Ishikawa (cell line): ENCODE results near the gene NKAIN2.

Experiments used
- CEBPB ChIP-seq: IDR thresholded peaks from 2 replicates; pipeline ENCODE4 v1.6.1; 2012
- CREB1 ChIP-seq: IDR thresholded peaks from 2 replicates; pipeline ENCODE4 v1.6.1; 2012; ENCODE audit warnings: low read depth
- EGR1 ChIP-seq: IDR thresholded peaks from 2 replicates; pipeline ENCODE4 v1.6.1; 2012
- EP300 ChIP-seq: IDR thresholded peaks from 2 replicates; pipeline ENCODE4 v1.6.1; 2012; ENCODE audit warnings: borderline replicate concordance
- FOXM1 ChIP-seq: IDR thresholded peaks from 2 replicates; pipeline ENCODE4 v1.6.1; 2012; ENCODE audit warnings: low read depth, borderline replicate concordance
- NFIC ChIP-seq: IDR thresholded peaks from 2 replicates; pipeline ENCODE4 v1.6.1; 2012
- RAD21 ChIP-seq: IDR thresholded peaks from 2 replicates; pipeline ENCODE4 v1.6.1; 2012; ENCODE audit warnings: low read depth
- TAF1 ChIP-seq: IDR thresholded peaks from 2 replicates; pipeline ENCODE4 v1.6.1; 2012; ENCODE audit warnings: low read depth, mild to moderate bottlenecking
- TCF12 ChIP-seq: IDR thresholded peaks from 2 replicates; pipeline ENCODE4 v1.6.1; 2012; ENCODE audit warnings: low read depth
- TEAD4 ChIP-seq: IDR thresholded peaks from 2 replicates; pipeline ENCODE4 v1.6.1; 2012
- YY1 ChIP-seq: IDR thresholded peaks from 2 replicates; pipeline ENCODE4 v1.6.1; 2012; ENCODE audit warnings: low read depth
- ZBTB7A ChIP-seq: IDR thresholded peaks from 2 replicates; pipeline ENCODE4 v1.6.1; 2012; ENCODE audit warnings: low read depth
- TF ChIP-seq, protein P1 (sequence below): IDR thresholded peaks from 2 replicates; pipeline ENCODE4 v1.6.1; 2012
- TF ChIP-seq, protein P2 (sequence below): IDR thresholded peaks from 2 replicates; pipeline ENCODE4 v1.6.1; 2012; ENCODE audit warnings: low read depth, mild to moderate bottlenecking
- TF ChIP-seq, protein P3 (sequence below): IDR thresholded peaks from 2 replicates; pipeline ENCODE4 v1.6.1; 2012

Gene NKAIN2

DNA sequence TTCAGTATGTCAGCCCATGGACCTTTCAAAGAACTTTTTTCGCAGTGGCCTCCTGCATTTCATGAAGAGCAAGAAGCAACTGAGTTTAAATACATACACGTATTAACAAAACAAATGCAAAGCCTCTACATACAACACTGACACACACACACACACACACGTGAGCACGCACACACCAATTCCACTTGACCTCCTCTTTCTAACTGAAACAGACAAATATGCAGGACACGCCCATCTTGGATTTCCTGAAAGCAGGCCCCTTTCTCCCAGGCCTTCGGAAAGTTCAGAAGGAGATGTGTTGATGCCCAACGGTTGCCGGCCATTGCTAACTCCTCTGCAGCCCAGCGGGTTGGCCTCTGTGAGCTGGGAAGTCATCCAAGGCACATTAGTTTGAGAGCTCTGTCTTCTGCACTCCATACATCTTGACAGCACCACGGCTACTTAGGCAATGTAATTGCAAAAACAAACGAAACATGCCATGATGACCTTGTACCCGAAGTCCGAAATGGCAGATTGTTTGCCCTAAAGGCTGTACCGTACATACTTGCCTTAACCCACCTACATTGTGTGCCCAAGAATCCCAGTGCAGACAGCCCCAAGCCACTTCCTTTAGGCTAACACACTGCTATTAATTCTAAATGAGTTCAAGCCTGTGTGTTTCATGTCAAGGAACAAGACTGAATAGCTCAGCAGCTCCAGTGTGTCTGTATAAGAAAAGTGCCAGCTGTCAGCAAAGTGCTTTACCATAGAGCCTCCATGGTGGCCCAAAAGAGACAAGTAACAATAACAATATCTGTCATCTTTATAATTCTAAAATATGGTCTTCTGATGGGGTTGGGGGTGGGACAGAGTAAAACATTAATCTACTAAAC lies 1019.8 kb downstream of the NKAIN2 start:
- no peak for TF ChIP-seq FOXM1
- TF ChIP-seq, protein P1, sequence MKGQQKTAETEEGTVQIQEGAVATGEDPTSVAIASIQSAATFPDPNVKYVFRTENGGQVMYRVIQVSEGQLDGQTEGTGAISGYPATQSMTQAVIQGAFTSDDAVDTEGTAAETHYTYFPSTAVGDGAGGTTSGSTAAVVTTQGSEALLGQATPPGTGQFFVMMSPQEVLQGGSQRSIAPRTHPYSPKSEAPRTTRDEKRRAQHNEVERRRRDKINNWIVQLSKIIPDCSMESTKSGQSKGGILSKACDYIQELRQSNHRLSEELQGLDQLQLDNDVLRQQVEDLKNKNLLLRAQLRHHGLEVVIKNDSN = no peak
- no peak for TF ChIP-seq NFIC
- TF ChIP-seq TAF1 = no peak
- no peak for TF ChIP-seq CREB1
- no peak for TF ChIP-seq TEAD4

DNA sequence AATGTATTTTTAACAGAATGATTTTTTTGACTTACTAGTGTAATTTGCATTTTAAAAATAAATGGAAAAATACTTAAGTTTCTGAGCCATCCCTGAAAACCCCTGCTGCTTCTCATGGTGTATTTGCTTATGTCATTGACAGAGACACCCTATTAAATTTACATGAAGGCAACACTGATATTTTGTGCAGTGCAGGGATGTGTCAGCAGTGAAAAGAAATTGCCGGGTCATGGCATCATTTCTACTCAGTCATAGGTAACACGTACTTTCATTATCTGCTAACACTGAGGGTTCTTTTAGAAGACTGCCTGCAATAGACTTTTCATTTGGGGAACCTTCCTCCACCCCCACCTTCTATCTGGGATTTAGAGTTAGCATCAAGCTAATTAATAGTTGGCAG lies 1021.9 kb downstream of the NKAIN2 start:
- TF ChIP-seq CEBPB = no peak
- TF ChIP-seq TEAD4 = no peak
- TF ChIP-seq, protein P2, sequence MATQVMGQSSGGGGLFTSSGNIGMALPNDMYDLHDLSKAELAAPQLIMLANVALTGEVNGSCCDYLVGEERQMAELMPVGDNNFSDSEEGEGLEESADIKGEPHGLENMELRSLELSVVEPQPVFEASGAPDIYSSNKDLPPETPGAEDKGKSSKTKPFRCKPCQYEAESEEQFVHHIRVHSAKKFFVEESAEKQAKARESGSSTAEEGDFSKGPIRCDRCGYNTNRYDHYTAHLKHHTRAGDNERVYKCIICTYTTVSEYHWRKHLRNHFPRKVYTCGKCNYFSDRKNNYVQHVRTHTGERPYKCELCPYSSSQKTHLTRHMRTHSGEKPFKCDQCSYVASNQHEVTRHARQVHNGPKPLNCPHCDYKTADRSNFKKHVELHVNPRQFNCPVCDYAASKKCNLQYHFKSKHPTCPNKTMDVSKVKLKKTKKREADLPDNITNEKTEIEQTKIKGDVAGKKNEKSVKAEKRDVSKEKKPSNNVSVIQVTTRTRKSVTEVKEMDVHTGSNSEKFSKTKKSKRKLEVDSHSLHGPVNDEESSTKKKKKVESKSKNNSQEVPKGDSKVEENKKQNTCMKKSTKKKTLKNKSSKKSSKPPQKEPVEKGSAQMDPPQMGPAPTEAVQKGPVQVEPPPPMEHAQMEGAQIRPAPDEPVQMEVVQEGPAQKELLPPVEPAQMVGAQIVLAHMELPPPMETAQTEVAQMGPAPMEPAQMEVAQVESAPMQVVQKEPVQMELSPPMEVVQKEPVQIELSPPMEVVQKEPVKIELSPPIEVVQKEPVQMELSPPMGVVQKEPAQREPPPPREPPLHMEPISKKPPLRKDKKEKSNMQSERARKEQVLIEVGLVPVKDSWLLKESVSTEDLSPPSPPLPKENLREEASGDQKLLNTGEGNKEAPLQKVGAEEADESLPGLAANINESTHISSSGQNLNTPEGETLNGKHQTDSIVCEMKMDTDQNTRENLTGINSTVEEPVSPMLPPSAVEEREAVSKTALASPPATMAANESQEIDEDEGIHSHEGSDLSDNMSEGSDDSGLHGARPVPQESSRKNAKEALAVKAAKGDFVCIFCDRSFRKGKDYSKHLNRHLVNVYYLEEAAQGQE = no peak
- no peak for TF ChIP-seq TAF1
- TF ChIP-seq EGR1 = no peak
- TF ChIP-seq, protein P1 = no peak
- TF ChIP-seq, protein P3, sequence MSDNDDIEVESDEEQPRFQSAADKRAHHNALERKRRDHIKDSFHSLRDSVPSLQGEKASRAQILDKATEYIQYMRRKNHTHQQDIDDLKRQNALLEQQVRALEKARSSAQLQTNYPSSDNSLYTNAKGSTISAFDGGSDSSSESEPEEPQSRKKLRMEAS = no peak
- no peak for TF ChIP-seq EP300
- TF ChIP-seq NFIC = no peak
- TF ChIP-seq ZBTB7A = no peak
- TF ChIP-seq CREB1 = no peak
- TF ChIP-seq TCF12 = no peak
- no peak for TF ChIP-seq FOXM1
- no peak for TF ChIP-seq YY1
- TF ChIP-seq RAD21 = no peak

DNA sequence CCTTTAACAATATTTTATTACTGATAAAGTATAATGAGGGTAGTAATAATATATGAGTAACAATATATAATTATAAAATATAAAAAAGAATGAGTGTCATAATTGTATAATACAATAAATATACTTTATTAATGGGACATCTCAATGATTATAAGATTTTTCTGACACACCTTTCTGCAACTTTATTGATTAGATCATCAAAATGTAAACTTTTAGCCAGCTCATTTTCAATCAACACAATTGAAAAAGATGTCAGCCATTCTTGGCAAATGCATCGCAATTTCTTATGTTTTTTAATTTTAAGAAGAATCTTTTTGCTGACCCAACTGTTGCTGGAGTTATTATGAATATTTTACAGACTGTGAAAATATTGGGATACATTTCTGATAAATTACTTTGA lies 1026.2 kb downstream of the NKAIN2 start:
- TF ChIP-seq EP300 (no peak), YY1 (no peak), TAF1 (no peak), EGR1 (no peak), CREB1 (no peak), ZBTB7A (no peak), CEBPB (no peak), TEAD4 (no peak), FOXM1 (no peak), NFIC (no peak), TCF12 (no peak), RAD21 (no peak)
- TF ChIP-seq, protein P2 = no peak
- TF ChIP-seq, protein P3 = no peak
- TF ChIP-seq, protein P1 = no peak

DNA sequence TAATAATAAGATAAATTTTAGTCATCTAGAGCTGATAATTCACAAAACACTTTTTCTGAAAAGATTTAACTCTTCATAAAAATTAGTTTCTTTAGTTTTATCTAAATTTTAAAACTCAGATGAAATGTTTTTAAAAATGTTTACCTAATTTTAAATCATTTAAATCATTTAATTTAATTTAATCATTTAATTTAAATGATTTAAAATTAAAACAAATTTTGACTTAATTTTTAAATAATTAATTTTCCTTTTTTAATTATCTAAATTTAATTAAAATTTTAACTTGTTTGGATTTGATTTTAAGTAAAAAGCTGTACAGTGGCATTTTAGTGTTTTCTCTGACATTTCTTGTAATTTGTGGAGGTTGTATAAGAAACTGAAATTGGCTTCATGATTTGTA lies 1026.8 kb downstream of the NKAIN2 start:
- TF ChIP-seq, protein P2 = no peak
- TF ChIP-seq, protein P1 = no peak
- no peak for TF ChIP-seq TAF1
- no peak for TF ChIP-seq YY1
- no peak for TF ChIP-seq NFIC
- no peak for TF ChIP-seq FOXM1
- TF ChIP-seq ZBTB7A = no peak
